ENCODE data around the gene YRDC.

GRCh38 chr1:37839676-37840075, 31.7 kb upstream of the YRDC start:
- TF ChIP-seq, protein P1, sequence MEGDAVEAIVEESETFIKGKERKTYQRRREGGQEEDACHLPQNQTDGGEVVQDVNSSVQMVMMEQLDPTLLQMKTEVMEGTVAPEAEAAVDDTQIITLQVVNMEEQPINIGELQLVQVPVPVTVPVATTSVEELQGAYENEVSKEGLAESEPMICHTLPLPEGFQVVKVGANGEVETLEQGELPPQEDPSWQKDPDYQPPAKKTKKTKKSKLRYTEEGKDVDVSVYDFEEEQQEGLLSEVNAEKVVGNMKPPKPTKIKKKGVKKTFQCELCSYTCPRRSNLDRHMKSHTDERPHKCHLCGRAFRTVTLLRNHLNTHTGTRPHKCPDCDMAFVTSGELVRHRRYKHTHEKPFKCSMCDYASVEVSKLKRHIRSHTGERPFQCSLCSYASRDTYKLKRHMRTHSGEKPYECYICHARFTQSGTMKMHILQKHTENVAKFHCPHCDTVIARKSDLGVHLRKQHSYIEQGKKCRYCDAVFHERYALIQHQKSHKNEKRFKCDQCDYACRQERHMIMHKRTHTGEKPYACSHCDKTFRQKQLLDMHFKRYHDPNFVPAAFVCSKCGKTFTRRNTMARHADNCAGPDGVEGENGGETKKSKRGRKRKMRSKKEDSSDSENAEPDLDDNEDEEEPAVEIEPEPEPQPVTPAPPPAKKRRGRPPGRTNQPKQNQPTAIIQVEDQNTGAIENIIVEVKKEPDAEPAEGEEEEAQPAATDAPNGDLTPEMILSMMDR (IDR thresholded peaks at IDR 0.05; ENCODE audit: insufficient read depth, low read depth, low read length): no peak
- TF ChIP-seq EZH2 (IDR thresholded peaks at IDR 0.05; ENCODE audit: insufficient read depth, low read length): no peak

Data from astrocyte (in vitro differentiated cells and primary cell).